ENCODE data around the gene GATD1.

The GATD1 gene

DNA sequence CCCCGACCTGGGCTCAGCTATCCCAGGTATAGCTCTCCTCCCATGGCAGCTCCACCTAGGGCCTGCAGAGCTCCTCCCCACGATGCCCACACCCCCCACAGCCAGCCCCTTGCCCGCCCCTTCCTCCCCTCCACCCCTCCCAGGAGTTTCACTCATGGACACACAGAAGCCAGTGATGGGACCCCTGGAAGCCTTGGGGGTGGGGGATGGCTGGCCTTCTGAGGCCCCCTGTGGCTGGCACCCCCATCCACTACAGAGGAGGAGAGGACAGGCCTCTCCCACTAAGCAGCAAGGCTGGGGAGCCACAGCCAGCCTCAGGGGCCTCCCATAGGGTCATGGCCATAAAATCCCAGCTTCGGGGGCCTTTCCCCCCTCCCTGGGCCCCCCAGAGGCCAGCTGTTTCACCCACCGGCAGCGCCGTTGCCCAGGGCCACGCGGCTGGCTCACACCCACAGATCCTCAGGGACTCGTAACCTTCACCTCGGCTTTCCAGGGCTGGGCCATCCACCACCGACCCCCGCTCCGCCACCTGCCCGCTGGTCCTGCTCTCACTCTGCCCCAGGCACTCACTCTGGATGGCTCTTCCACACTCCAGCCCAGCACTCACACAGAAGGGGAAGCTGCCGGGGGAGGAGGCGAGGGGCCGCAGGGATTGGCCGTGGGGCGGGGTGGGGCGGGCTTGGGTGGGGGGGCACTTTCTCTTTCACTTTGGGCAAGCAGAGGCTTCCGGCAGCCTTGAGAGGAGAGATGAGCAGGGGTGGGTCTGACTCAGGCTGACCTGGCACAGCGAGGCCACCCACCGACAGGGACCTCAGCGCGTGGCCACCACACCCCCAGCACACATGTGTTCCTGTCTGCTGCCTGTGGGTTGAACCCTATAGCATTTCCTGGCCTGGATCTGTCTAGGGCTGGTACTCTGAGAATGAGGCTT lies 18.6 kb upstream of the GATD1 start:
- DNase-seq (ENCODE audit: low read depth), result peak; percentile 67

DNA sequence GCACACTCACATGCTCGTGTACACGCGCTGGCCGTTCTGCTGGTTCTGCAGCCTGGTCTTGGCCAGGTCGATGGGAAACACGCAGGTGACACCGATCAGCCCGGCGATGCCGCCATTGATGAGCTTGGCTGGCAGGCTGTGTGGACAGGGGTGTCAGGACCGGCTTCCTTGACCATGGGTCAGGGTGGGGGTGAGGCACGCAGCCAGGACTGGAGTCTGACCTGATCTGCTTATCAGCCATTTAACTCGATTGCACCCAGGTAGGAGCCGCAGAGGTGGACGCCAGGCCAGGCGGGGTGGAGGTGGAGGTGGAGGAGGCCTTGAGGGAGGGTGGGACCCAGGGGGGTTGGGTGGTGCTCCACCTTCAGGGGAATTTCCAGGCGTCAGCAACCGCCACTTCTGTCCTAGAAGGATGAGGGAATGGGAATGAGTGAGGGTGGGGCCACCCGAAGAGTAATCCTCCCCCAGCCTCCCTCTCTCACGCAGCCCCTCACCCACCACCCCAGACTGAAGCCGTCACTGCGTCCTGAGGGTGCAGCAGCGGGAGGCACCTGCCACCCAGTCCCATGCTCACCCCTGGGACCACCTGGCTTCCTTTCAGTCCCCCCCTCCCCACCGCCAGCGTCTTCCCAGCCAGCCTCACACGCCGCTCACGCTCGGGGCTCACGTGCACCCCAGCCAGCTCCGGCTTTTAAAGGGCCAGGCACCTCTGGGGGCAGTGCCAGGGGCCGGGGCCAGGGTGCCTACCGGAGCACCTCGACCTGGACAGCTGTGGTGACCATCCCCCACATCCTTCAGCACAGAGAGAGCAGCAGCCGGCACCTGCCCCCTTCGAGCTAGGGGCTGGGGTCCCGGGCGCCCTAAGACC lies 17.7 kb upstream of the GATD1 start:
- DNase-seq (ENCODE audit: low read depth), result no peak

DNA sequence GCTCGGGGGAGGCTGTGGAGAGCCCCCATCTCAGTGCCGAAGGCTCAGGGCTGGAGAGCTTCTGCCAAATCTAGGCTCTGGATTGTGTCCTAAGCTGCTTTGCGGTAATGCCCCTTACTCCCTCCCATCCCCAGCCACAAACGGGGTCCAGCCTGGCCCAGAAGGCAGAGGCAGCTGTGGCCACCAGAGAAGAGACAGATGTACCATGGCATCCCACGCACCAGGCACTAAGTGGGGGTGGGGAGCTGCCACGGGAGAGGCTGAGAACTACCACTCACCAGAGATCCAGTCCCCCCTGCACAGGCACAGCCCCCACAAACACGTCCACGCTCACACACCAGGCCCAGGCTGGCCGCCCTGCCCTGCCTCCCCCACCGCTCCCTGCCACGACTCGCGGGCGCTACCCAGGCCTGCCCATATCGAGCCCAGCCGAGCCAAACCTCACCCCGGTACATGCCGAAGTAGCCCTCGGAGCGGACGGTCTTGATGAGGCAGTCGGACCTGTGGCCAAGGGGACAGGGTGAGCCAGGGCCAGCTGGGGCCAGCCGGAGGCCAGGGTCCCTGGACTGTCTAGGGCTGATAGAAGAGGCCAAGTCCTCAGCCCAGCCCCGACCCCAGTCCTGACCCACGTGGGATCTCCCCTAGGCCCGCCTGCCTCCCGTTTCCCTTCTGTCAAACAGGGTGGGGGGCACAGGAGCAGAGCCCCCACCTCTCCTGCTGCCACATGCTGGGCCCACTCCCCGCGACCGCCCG lies 16.9 kb upstream of the GATD1 start:
- no peak for DNase-seq (ENCODE audit: low read depth)

DNA sequence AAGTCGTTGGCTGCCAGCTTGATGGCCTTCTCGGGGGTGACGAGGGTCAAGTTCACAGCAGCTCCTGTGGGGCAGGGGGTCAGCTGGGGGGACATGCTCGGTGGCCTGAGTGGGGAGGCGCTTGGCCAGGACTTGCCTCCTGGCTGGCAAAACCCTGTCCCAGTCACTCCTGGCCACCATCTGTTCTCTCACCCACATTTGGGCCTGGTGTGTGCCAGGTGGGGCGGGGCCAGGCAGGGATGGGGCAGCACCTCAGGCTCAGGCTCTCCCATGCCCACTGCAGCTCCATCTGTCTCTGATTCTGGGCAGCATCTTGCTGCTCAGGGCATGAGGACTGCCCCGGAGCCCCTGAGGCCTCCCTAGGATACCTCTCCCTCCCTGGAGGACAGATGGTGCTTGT lies 16.3 kb upstream of the GATD1 start:
- no peak for DNase-seq (ENCODE audit: low read depth)

DNA sequence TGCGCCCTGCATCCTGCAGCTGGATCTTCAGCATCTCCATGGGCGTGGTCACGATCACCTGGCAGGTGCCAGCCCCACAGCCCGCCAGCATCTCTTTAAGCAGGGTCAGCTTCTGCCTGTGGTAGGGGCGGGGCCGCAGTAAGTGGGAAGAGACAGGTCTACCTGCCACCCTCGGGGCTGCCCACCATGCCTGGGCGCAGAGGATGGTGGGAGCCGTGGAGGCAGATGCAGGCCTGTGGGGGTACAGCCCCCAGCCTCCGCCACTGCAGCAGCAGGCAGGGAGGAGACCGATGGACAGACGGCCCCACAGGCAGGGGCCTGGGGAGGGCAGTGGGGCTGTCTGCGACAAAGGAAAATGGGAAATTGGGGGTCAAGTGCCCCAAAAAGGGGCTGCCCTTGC lies 15.6 kb upstream of the GATD1 start:
- DNase-seq (ENCODE audit: low read depth), result no peak

DNA sequence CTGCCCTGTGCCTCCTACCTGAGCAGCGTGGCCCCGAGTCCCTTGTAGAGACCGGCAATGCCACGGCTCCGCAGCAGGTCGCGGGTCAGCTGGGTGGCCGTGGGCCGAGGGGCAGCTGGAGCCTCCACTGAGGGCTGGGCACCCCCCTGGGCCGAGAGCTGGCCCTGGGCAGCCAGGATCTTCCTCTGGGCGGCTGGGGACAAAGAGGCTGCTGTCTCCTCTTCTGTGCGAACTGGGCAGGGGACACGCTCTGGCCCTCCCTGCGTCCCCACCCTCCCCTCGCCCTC lies 15.2 kb upstream of the GATD1 start:
- no peak for DNase-seq (ENCODE audit: low read depth)

DNA sequence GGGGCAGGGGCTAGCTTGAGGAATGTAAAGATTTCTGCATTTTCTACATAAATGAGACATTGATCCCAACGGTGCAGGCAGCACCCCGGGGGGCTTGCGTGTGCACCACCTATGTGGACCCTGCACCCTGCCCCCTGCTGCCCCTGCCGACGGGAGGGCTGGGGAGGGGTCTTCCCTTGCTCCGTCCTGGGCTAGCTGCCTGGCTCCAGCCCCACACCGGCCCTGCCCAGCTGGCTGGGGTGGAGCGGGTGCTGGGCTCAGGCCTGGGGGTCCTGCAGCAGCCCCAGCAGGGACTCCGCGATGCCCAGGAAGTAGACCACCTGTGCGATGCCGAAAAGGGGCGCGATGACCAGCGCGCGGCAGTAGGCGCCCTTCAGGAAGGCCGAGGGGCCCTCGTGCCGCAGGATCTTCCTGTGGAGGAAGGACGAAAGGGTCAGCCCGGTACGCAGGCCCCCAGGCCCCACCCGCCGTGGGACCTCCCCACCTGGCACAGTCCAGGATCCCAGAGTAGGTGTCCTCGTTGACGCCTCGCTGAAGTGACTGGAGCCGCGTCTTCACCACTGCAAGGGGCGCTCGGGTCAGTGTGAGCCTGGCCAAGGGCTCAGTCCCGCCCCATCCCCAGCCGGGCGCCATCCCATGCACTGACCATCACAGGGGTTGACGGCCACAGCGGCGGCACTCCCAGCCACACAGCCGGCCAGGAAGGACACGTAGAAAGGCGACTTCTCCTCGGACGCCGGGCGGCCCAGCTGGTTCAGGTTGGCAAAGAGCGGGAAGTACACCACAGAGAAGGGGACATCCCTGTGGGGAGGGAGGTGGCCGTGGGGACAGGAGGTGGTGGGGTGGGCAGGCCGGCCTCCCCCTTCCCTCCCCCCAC lies 14.6 kb upstream of the GATD1 start:
- no peak for DNase-seq (ENCODE audit: low read depth)

DNA sequence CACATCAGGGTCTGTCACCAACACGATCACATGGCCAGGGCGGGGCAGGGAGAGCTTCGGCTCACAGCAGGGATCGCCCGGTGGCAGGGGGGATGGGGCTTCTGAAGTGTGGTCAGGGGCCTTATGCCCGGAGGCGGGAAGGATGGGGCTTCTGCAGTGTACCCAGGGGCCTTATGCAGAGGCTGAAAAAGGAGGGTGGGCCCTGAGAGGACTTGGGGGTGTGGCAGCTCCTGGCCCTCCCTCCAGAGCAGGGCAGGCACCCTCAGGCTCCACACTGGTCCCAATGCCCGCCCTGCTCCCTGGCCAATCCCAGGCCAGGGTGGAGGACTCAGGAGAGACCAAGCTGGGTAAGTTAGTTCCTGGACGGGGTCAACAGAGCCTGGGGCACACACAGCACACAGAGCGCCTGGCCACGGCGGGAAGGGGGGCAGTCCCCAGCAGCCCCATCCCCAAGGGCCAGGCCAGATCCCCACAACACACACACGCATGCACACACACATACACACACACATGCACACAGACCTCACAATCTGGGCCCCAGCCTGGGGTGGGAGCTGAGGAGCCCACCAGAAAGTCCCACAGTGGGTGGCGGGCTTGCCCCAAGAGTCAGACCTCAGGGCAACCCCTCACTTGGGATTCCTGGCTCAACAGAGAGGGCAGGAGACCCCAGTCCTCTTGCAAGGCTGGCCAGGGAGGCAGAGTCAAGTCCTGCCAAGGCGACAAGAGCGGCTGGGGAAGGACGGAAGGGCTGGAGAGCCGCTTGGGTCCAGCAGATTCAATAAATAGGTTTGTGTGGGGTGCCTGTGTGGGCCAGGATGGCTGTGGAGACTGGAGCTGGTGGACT lies 13.7 kb upstream of the GATD1 start:
- no peak for DNase-seq (ENCODE audit: low read depth)

DNA sequence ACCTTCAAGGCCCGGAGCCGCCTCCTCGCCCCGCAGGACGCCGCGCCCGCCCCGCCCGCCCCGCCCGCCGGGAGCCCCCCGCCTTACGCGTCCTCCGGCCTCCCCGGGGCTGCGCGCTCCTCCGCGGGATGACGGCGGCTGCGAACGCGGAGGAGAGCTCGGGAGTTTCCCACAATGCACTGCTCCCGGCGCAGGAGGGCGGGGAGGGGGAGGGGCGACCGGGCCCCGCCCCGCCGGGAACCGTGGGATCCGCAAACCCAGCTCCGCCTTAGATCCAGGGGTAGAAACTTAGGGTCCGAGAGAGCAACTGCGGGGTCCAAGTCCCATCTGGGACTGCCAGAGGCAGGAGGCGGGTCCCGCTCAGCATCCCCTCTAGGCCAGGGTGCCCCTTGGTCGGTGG lies 12.7 kb upstream of the GATD1 start, which contains the start of gene CEND1:
Gene CEND1, minus strand, starts transcription at position 148 of the 400 bp plus-strand sequence. CDS start 1,514 bp downstream, outside the sequence.
- no peak for DNase-seq (ENCODE audit: low read depth)

DNA sequence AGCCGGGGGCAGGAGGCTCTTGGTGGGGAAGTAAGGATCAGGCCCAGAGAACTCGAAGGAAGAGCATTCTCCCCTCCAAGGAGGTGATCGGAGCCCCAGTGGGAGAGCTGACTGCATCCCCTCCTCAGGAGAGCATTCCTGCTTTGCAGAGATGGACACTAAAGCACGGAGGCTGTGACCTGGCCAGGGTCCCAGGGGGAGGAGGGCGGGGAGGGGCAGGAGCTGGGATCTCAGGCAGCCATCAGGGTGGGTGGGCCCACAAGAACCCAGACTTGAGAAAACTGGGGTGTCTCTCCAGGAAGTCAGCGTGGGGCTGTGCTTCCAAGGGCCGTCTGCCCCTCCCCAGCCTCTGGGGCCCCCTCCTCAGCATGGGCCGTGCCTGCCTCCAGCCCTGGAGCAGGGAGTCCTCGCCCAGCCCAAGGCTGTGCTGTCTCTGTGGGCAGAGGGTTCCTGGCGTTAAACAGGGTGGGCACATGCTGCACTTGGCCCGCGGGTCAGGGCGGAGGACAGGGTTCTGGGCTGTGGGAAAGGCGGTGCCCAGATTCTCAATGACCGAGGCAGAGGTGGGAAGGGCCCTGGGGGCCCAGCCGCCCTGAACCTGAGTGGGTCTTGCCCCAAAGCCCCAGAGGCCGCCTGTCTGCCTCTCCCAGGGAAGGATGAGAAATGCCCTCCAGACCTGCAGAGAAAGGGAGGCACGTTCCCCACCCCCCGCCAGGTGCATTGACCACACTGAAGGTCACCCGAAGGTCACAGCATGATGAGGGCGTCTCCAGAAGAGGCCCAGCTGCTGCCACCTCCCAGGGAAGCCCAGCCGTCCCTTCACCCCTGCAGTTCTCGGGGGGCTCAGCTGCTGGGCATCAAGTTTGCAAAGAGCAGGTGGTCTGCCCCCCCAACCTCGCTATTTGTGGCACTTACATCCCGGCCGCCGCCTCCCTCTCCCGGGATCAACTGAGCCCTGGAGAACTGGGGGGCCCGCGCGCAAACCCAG lies 12.0 kb upstream of the GATD1 start:
- DNase-seq (ENCODE audit: low read depth), result no peak

DNA sequence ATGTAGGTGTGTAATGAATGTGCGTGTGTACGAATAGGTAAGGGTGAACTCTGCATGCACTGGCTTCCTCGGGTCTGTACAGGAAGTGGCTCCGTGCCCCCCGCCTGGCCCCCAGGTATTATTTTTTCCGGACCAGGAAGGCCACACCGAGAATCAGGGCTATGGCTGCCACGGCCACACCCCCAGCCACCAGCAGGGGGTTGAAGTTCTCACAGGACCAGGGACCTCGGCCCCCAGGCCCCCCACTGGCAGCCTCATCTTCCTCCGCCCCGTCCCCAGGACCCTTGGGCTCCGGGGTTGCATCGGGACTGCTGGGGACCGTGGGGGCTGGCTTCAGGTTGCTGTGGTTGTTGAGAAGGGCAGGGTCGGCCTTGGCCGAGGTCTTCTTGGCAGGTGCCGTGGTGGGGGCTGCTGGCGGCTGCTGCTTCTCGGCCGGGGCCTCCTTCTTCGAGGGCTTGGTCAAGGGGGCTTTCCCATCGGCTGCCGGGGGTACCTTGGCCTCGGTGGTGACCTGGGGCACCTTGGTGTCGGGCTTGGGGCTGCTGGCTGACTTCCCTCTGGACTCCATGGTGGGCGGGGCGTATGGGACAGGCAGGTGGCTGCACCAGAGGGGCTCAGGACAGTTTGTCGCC lies 10.8 kb upstream of the GATD1 start:
- no peak for DNase-seq (ENCODE audit: low read depth)

DNA sequence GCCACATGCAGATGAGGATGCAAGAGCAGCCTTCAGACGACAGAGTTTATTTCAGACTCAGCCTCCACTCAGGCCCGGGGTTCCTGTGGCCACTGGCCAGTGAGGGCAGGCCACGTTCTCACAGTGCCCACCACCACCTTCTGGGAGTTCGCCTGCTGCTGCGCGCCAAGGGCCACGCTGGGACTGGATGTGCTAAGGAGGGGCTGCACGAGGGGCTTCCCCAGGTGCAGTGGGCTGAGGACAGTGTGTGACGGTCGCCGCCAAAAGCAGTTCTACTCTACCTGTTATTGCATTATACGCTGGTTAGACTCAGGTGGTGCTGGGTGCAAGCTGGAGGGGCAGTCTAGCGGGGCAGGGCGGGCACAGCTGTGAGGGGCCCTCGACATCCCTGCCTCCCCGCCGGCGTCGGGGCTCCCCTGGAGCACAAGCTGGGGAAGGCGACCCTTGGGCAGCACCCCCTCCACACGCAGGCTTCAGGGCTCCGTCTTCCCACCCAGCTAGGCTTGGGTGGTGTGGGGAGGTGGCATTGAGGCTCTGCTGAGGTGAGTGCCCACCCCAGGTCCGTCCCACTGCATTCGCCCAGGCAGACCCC lies 9.9 kb upstream of the GATD1 start:
- no peak for DNase-seq (ENCODE audit: low read depth)

DNA sequence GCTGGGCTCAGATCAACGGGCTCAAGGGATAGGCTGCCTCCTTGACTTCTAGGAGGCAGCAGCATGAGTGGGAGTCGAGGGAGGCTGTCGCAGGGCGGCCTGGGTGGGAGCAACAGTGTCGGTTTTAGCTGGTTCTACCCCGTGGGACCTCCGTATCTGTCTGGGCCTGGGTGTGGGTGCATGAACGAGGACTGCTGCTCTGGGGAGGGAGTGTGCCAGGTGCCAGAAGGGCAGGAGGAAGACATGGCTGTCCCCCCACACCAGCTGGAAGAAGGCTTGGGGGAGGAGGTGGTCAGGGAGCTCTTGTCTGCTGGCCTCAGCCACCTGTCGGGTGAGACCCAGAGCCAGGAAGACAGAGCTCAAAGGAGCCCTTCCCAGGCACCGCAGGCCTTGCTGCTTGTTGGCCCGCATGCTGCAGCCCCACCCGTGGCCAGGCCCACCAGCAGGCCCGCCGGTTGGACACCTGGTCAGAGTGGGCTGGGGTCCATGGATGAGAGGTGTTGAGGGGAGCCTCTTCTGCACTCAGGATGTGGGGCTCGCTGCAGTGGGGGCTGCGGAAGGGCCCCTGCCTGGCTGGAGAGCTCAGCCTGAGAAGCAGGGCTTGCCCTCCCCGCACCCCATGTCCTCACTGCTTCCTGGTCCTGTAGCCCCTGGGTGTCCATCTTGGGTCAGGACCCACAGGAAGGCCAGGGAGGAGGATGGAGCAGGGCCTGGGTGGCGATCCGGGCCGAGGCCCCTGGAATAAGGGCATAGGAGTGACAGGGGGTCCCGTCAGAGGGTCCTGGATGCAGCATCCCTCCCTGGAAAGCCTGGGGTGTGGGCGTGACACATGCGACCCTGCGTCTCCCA lies 9.2 kb upstream of the GATD1 start:
- DNase-seq (ENCODE audit: low read depth), result no peak

DNA sequence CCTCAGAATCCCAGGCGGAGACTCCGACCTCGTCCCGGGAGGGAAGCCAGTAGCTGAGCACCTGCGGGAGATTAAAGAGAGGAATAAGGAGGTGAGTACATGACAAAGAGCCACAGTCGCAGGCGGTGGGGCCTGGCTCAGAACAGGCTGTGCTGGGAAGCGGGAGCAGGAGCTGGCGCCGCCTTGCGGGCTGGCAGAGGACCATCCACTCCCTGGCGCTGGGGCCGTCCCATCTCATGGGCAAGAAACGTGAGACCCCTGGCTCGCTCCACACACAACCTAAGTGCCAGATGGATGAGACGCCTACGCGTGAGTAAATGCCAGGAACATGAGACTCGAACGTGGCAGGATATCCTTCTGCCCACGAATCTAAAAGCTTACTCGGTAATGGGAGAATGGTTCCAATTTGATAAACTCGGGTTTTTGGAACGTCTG lies 6.3 kb upstream of the GATD1 start:
- DNase-seq (ENCODE audit: low read depth), result no peak

DNA sequence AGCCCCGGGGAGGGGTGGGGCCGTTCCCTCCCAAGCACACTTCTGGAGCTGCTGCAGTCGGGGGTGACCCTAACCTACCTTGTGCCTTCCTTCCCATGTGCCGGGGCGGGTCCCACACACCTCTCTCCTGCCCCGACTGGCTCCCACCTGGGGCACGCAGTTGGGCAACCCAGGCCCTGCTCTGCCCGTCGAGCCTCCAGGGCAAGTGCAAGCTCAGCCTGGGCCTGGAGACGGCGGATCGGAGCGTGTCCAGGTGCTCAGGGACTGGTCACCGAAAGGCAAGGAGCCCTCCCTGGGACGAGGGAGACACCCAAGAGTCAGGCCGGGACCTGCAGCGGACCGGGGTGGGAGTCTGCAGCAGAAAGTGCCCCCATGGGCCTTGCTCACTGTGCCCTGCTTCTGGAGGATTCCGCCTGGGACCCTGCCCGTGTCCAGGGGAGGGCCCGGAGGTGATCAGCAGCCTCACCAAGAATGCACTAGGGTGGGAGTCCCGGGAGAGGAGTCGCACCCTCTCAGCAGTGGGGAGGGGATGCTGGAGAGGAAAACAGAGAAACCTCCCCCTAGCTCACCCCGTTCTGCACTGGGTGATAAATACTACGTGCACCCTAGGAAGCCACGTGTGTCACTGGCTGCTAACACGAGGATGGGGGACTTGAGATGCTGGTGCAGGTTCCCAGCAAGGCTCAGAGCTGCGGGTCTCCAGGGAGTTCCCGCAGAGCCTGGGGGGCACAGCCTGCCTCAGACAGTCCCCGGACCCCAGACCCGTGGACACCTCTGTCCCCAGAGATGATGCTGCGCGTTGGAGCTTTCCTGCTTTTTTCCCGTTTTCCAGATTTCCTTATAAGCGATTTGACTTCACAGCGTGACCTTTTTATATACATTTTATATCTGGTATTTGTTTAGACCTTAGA lies 5.2 kb upstream of the GATD1 start:
- no peak for DNase-seq (ENCODE audit: low read depth)

DNA sequence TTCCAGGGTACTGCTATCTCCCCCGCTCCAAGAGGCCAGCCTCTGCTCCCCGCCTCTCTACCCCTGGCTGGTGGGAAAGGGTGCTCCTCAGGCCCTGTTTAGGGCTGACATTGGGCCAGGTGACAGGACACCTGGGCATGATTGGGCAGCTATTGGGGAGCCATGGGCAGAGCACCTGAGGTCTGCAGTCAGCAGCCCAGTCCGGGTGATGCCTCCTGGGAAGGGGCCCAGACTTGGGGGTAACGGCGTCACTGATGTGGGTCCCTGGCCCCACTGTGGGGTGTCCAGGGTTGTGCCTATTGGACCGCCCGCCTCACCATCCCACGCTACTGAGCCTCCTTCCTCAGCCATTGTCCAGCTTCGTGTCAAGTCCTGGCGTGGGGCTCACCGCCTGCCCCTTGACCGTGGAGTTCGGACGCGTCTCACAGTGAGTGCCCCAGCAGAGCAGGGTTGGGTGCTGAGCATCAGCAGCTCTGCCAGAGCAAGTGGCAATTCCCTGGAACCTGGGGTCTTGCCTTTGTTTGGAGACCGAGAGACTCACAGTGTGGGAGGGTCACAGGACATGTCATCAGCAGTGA lies 2.8 kb upstream of the GATD1 start:
- no peak for DNase-seq (ENCODE audit: low read depth)

All from T follicular helper cell (primary cell).